ENCODE measurements around the gene AGK.

AGK gene

GRCh38 chr7:141617280-141617679 is 66.1 kb downstream of the AGK start:
- no peaks in the 10 kb centered on the region for H3K4me1 ChIP-seq (ENCODE audit: insufficient read depth, low read length)
- no peaks in the 10 kb centered on the region for H3K27me3 ChIP-seq (ENCODE audit: insufficient read depth, low read length)
- H3K4me3 ChIP-seq (ENCODE audit: low read length), result no peak overlapping the region
- H3K36me3 ChIP-seq (ENCODE audit: insufficient read depth, low read length), result peaks cover 40% of the 10 kb centered on the region
- no peak overlapping the region for H3K27ac ChIP-seq (ENCODE audit: low read depth, low read length)
- H3K9ac ChIP-seq (ENCODE audit: low read depth, low read length), result no peak overlapping the region
- no peaks in the 10 kb centered on the region for H3K9me3 ChIP-seq (ENCODE audit: insufficient read depth, low read depth, low read length)

GRCh38 chr7:141619745-141620144 is 68.5 kb downstream of the AGK start:
- Histone ChIP-seq H3K27me3 (ENCODE audit: insufficient read depth, low read length) (no peaks in the 10 kb centered on the region), H3K36me3 (ENCODE audit: insufficient read depth, low read length) (peaks cover 45% of the 10 kb centered on the region), H3K9ac (ENCODE audit: low read depth, low read length) (no peak overlapping the region), H3K4me3 (ENCODE audit: low read length) (no peak overlapping the region), H3K27ac (ENCODE audit: low read depth, low read length) (no peak overlapping the region), H3K4me1 (ENCODE audit: insufficient read depth, low read length) (no peaks in the 10 kb centered on the region), H3K9me3 (ENCODE audit: insufficient read depth, low read depth, low read length) (0 out of 2 replicates have a peak, but pooled peaks cover 7% of the 10 kb centered on the region)
- 97% methylated on average over 4 of the region's 4 CpGs for WGBS

- WGBS, result 93% methylated on average over 1 of the region's 1 CpG
- 0 out of 2 replicates have a peak, but pooled peaks cover 7% of the 10 kb centered on the region for H3K9me3 ChIP-seq (ENCODE audit: insufficient read depth, low read depth, low read length)
- H3K4me3 ChIP-seq (ENCODE audit: low read length), result no peak overlapping the region
- H3K27me3 ChIP-seq (ENCODE audit: insufficient read depth, low read length), result no peaks in the 10 kb centered on the region
- no peak overlapping the region for H3K27ac ChIP-seq (ENCODE audit: low read depth, low read length)
- H3K4me1 ChIP-seq (ENCODE audit: insufficient read depth, low read length), result no peaks in the 10 kb centered on the region
- H3K9ac ChIP-seq (ENCODE audit: low read depth, low read length), result no peak overlapping the region
- peaks cover 41% of the 10 kb centered on the region for H3K36me3 ChIP-seq (ENCODE audit: insufficient read depth, low read length)
These were observed 73.6 kb downstream of the AGK start for GRCh38 chr7:141624763-141625162.

- Histone ChIP-seq H3K27ac (ENCODE audit: low read depth, low read length) (no peak overlapping the region), H3K4me3 (ENCODE audit: low read length) (no peak overlapping the region), H3K9ac (ENCODE audit: low read depth, low read length) (no peak overlapping the region), H3K27me3 (ENCODE audit: insufficient read depth, low read length) (no peaks in the 10 kb centered on the region), H3K36me3 (ENCODE audit: insufficient read depth, low read length) (peaks cover 9% of the 10 kb centered on the region), H3K4me1 (ENCODE audit: insufficient read depth, low read length) (no peaks in the 10 kb centered on the region), H3K9me3 (ENCODE audit: insufficient read depth, low read depth, low read length) (no peaks in the 10 kb centered on the region)
- 94% methylated on average over 4 of the region's 4 CpGs for WGBS
These were observed 79.4 kb downstream of the AGK start for GRCh38 chr7:141630621-141631020.

- H3K36me3 ChIP-seq (ENCODE audit: insufficient read depth, low read length), result peaks cover 10% of the 10 kb centered on the region
- H3K9me3 ChIP-seq (ENCODE audit: insufficient read depth, low read depth, low read length), result no peaks in the 10 kb centered on the region
- H3K27ac ChIP-seq (ENCODE audit: low read depth, low read length), result no peak overlapping the region
- H3K4me3 ChIP-seq (ENCODE audit: low read length), result no peak overlapping the region
- H3K27me3 ChIP-seq (ENCODE audit: insufficient read depth, low read length), result no peaks in the 10 kb centered on the region
- no peaks in the 10 kb centered on the region for H3K4me1 ChIP-seq (ENCODE audit: insufficient read depth, low read length)
- 95% methylated on average over 2 of the region's 2 CpGs for WGBS
- no peak overlapping the region for H3K9ac ChIP-seq (ENCODE audit: low read depth, low read length)
These were observed 80.3 kb downstream of the AGK start for GRCh38 chr7:141631525-141631924.

GRCh38 chr7:141634065-141634464 is 82.9 kb downstream of the AGK start:
- Histone ChIP-seq H3K9ac (ENCODE audit: low read depth, low read length) (no peak overlapping the region), H3K27me3 (ENCODE audit: insufficient read depth, low read length) (no peaks in the 10 kb centered on the region), H3K36me3 (ENCODE audit: insufficient read depth, low read length) (peaks cover 10% of the 10 kb centered on the region), H3K4me3 (ENCODE audit: low read length) (no peak overlapping the region), H3K27ac (ENCODE audit: low read depth, low read length) (no peak overlapping the region), H3K9me3 (ENCODE audit: insufficient read depth, low read depth, low read length) (no peaks in the 10 kb centered on the region), H3K4me1 (ENCODE audit: insufficient read depth, low read length) (no peaks in the 10 kb centered on the region; the same call in 1 of the 2 replicates)
- WGBS, result 93% methylated on average over 5 of the region's 5 CpGs

- Histone ChIP-seq H3K36me3 (ENCODE audit: insufficient read depth, low read length) (peaks cover 15% of the 10 kb centered on the region), H3K27me3 (ENCODE audit: insufficient read depth, low read length) (no peaks in the 10 kb centered on the region), H3K4me1 (ENCODE audit: insufficient read depth, low read length) (peaks cover 8% of the 10 kb centered on the region), H3K27ac (ENCODE audit: low read depth, low read length) (no peak overlapping the region), H3K4me3 (ENCODE audit: low read length) (no peak overlapping the region), H3K9me3 (ENCODE audit: insufficient read depth, low read depth, low read length) (no peaks in the 10 kb centered on the region), H3K9ac (ENCODE audit: low read depth, low read length) (no peak overlapping the region)
- 100% methylated on average over 2 of the region's 3 CpGs for WGBS
These were observed 84.8 kb downstream of the AGK start for GRCh38 chr7:141636053-141636452.

GRCh38 chr7:141640239-141640840 is 89.1 kb downstream of the AGK start:
- Histone ChIP-seq H3K27ac (ENCODE audit: low read depth, low read length) (no peak overlapping the region), H3K9ac (ENCODE audit: low read depth, low read length) (no peak overlapping the region), H3K9me3 (ENCODE audit: insufficient read depth, low read depth, low read length) (no peaks in the 10 kb centered on the region), H3K36me3 (ENCODE audit: insufficient read depth, low read length) (peaks cover 47% of the 10 kb centered on the region), H3K4me3 (ENCODE audit: low read length) (no peak overlapping the region), H3K27me3 (ENCODE audit: insufficient read depth, low read length) (no peaks in the 10 kb centered on the region), H3K4me1 (ENCODE audit: insufficient read depth, low read length) (peaks cover 8% of the 10 kb centered on the region)
- 91% methylated on average over 2 of the region's 2 CpGs for WGBS

- Histone ChIP-seq H3K4me1 (ENCODE audit: insufficient read depth, low read length) (peaks cover 8% of the 10 kb centered on the region), H3K4me3 (ENCODE audit: low read length) (no peak overlapping the region), H3K36me3 (ENCODE audit: insufficient read depth, low read length) (peaks cover 44% of the 10 kb centered on the region), H3K27me3 (ENCODE audit: insufficient read depth, low read length) (no peaks in the 10 kb centered on the region), H3K9ac (ENCODE audit: low read depth, low read length) (no peak overlapping the region), H3K27ac (ENCODE audit: low read depth, low read length) (no peak overlapping the region), H3K9me3 (ENCODE audit: insufficient read depth, low read depth, low read length) (no peaks in the 10 kb centered on the region)
- 90% methylated on average over 2 of the region's 3 CpGs for WGBS
These were observed 90.7 kb downstream of the AGK start for GRCh38 chr7:141641876-141642275.

GRCh38 chr7:141645188-141645587 is 94.0 kb downstream of the AGK start:
- Histone ChIP-seq H3K9ac (ENCODE audit: low read depth, low read length) (no peak overlapping the region), H3K4me1 (ENCODE audit: insufficient read depth, low read length) (peaks cover 2% of the 10 kb centered on the region; the same call in 1 of the 2 replicates), H3K27me3 (ENCODE audit: insufficient read depth, low read length) (no peaks in the 10 kb centered on the region), H3K9me3 (ENCODE audit: insufficient read depth, low read depth, low read length) (no peaks in the 10 kb centered on the region), H3K4me3 (ENCODE audit: low read length) (no peak overlapping the region), H3K27ac (ENCODE audit: low read depth, low read length) (no peak overlapping the region), H3K36me3 (ENCODE audit: insufficient read depth, low read length) (peaks cover 51% of the 10 kb centered on the region)

- Histone ChIP-seq H3K9ac (ENCODE audit: low read depth, low read length) (no peak overlapping the region), H3K27ac (ENCODE audit: low read depth, low read length) (no peak overlapping the region), H3K4me1 (ENCODE audit: insufficient read depth, low read length) (no peaks in the 10 kb centered on the region), H3K9me3 (ENCODE audit: insufficient read depth, low read depth, low read length) (no peaks in the 10 kb centered on the region), H3K4me3 (ENCODE audit: low read length) (no peak overlapping the region), H3K36me3 (ENCODE audit: insufficient read depth, low read length) (peaks cover 55% of the 10 kb centered on the region), H3K27me3 (ENCODE audit: insufficient read depth, low read length) (no peaks in the 10 kb centered on the region)
- WGBS, result 88% methylated on average over 6 of the region's 6 CpGs
These were observed 95.7 kb downstream of the AGK start for GRCh38 chr7:141646826-141647480.
